NCI-H345 treated with DMSO at 0.1 percent for 48 hours (cell line): ENCODE data around the gene MFAP1.
"Not testable (repeated sequence)": the region's sequence is repeated elsewhere in the genome, so short reads cannot be mapped to it uniquely, and the experiment has no call there.

Experiments used
- DNase-seq: peaks from one replicate; lab custom pipeline; 2025; ENCODE audit not compliant: unreplicated experiment; lab: John Stamatoyannopoulos, UW

MFAP1 gene

GRCh38 chr15:43821505-43821904 is 3.0 kb downstream of the MFAP1 start:
- no peak for DNase-seq

GRCh38 chr15:43815064-43815463 is 9.4 kb downstream of the MFAP1 start:
- not testable (repeated sequence) for DNase-seq

- no peak for DNase-seq
Measured at GRCh38 chr15:43808960-43809678, 15.4 kb downstream of the MFAP1 start.

- DNase-seq = no peak
Measured at GRCh38 chr15:43808435-43808950, 16.0 kb downstream of the MFAP1 start.

- DNase-seq = not testable (repeated sequence)
Measured at GRCh38 chr15:43802676-43803075, 21.8 kb downstream of the MFAP1 start.

- DNase-seq = peak; percentile 46
Measured at GRCh38 chr15:43800286-43801141, 24.0 kb downstream of the MFAP1 start, which contains the start of gene HYPK. Gene HYPK (plus strand): TSS chr15:43800599. CDS start chr15:43800623, 24 bp downstream.

GRCh38 chr15:43799945-43800285 is 24.6 kb downstream of the MFAP1 start, which contains the start of gene SERINC4:
Gene SERINC4 (minus strand): TSS chr15:43800220. CDS start chr15:43799986, 234 bp downstream.
- no peak for DNase-seq

- DNase-seq = peak; percentile 44
Measured at GRCh38 chr15:43799209-43799944, 25.1 kb downstream of the MFAP1 start.

- no peak for DNase-seq
Measured at GRCh38 chr15:43796566-43796965, 27.9 kb downstream of the MFAP1 start.

GRCh38 chr15:43795997-43796396 is 28.5 kb downstream of the MFAP1 start:
- DNase-seq = no peak

- DNase-seq = no peak
Measured at GRCh38 chr15:43795197-43795596, 29.3 kb downstream of the MFAP1 start.

- DNase-seq = no peak
Measured at GRCh38 chr15:43794269-43795037, 30.0 kb downstream of the MFAP1 start.

- DNase-seq = no peak
Measured at GRCh38 chr15:43793647-43794046, 30.8 kb downstream of the MFAP1 start.

GRCh38 chr15:43792761-43793476 is 31.6 kb downstream of the MFAP1 start:
- no peak for DNase-seq

GRCh38 chr15:43791993-43792760 is 32.3 kb downstream of the MFAP1 start, which contains the start of gene SERF2:
Gene SERF2 (plus strand): TSS chr15:43792320. CDS start chr15:43792377, 57 bp downstream.
- DNase-seq = peak; percentile 92

GRCh38 chr15:43789409-43789808 is 35.1 kb downstream of the MFAP1 start:
- no peak for DNase-seq

- no peak for DNase-seq
Measured at GRCh38 chr15:43779016-43779415, 45.5 kb downstream of the MFAP1 start.

GRCh38 chr15:43777267-43777914 is 47.1 kb downstream of the MFAP1 start:
- peak; percentile 79 for DNase-seq
